Pons (tissue), 1 donor: ENCODE results near the gene CHEK1.
"Not testable (repeated sequence)": the region's sequence is repeated elsewhere in the genome, so short reads cannot be mapped to it uniquely, and the experiment has no call there.

Source experiments
- DNase-seq: peaks from one replicate; pipeline ENCODE4 v3.0.0-alpha.2; 2016; ENCODE audit warnings: low spot score

Gene CHEK1

DNA sequence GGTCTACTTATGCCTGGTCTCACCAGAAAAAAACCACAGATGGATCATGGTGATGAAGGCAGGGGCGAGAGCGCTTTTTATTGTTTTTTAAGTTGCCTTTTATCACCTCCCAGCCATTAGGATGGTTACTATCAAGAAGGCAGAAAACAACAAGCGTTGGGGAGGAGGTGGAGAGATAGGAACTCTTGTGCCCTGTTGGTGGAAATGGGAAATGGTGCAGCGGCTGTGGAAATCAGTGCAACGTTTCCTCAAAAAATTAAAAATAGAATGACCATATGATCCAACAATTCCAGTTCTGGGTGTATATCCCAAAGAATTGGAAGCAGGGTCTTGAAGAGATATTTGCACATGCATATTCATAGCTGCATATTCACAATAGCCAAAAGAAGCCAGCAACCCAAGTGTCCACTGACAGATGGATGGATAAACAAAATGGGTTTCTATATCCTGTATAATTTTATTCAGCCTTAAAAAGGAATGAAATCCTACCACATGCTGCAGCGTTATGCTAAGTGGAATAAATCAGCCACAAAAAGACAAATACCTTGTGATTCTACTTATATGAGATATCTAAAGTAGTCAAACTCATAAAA is 76.2 kb downstream of the CHEK1 start:
- no peak for DNase-seq

GRCh38 chr11:125701858-125702621 is 77.1 kb downstream of the CHEK1 start:
- DNase-seq, result no peak

GRCh38 chr11:125704686-125705085 is 79.7 kb downstream of the CHEK1 start:
- not testable (repeated sequence) for DNase-seq

- no peak for DNase-seq
Observed at GRCh38 chr11:125720781-125721180, 95.8 kb downstream of the CHEK1 start.

DNA sequence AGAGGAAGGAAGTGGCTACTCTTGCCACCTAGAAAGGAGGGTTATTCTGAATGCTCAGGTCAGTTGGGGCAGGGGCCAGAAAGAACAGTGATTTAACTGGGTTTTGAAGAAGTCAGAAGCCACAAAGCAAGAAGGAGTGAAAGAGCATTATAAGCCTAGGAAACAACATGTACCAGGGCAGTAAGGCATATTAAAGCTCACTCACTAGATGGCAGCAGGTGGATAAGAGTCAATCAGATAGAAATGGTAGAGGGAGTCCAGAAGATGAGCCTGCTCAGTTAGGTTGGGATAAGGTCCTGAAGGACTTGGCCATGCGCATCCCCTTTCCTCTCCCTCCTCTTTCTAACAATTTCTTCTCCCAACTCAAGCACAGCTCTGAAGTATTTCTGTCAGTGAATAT is 99.2 kb downstream of the CHEK1 start:
- peak; percentile 13 for DNase-seq
